ENCODE data around the gene WDR33. TPM values are rescaled to one million over a fixed set of nuclear protein-coding genes. Genes with fewer than 3 reads are reported as not detected.
"Not testable (repeated sequence)": the region's sequence is repeated elsewhere in the genome, so short reads cannot be mapped to it uniquely, and the experiment has no call there.

WDR33 gene
- total and polyA plus RNA-seq, 2 donors from 2014 or later: 19.8 to 60.2 TPM

DNA sequence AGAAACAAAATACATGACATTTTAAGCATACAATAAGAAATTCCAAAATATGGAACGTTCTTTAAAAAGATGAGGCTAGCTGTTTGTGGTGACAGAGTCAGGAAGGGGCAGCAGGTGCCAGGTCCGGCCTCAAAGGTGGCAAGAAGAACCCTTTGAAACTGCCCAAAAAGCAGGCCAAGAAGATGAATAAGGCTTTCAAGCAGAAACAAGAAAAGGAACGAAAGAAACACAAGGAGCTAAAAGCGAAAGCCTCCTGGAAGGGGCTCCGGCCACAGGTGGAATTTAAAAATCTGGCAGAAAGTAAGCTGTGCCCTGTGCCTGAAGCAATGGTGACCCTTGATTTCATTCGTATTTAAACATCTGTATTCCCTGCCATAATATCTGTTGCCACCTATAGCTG, 5.5 kb downstream of the WDR33 start:
- Histone ChIP-seq H3K4me1 (ENCODE audit: control insufficient read depth in 2 of 3, insufficient read depth in 2 of 3, low read depth in 1 of 3, low read length in 3 of 3) (peaks cover 0 to 6% (median 5%) of the 10 kb centered on the region in 3 donors), H3K27ac (ENCODE audit: low read depth in 2 of 2, low read length in 2 of 2) (no peak overlapping the region)
- intact Hi-C loops (cut with DNase I): no loop called here

GRCh38 chr2:127799926-127800325, 11.0 kb downstream of the WDR33 start:
- intact Hi-C loops (cut with DNase I): no loop called here
- no peak for FAIRE-seq
- H3K27me3 ChIP-seq (ENCODE audit: control insufficient read depth, insufficient read depth, low read length): no peaks in the 10 kb centered on the region
- H3K9ac ChIP-seq (ENCODE audit: low read length in 3 of 3): no peak overlapping the region
- no peaks in the 10 kb centered on the region for H3K9me3 ChIP-seq (ENCODE audit: control insufficient read depth in 2 of 3, insufficient read depth in 1 of 3, low read length in 3 of 3)
- no peaks in the 10 kb centered on the region for H3K4me1 ChIP-seq (ENCODE audit: control insufficient read depth in 2 of 3, insufficient read depth in 2 of 3, low read depth in 1 of 3, low read length in 3 of 3)
- H3K36me3 ChIP-seq (ENCODE audit: control insufficient read depth in 2 of 3, insufficient read depth in 3 of 3, low read length in 3 of 3): no peaks in the 10 kb centered on the region
- H3K27ac ChIP-seq (ENCODE audit: low read depth in 2 of 2, low read length in 2 of 2): no peak overlapping the region
- no peak for DNase-seq
- TF ChIP-seq, protein P1, sequence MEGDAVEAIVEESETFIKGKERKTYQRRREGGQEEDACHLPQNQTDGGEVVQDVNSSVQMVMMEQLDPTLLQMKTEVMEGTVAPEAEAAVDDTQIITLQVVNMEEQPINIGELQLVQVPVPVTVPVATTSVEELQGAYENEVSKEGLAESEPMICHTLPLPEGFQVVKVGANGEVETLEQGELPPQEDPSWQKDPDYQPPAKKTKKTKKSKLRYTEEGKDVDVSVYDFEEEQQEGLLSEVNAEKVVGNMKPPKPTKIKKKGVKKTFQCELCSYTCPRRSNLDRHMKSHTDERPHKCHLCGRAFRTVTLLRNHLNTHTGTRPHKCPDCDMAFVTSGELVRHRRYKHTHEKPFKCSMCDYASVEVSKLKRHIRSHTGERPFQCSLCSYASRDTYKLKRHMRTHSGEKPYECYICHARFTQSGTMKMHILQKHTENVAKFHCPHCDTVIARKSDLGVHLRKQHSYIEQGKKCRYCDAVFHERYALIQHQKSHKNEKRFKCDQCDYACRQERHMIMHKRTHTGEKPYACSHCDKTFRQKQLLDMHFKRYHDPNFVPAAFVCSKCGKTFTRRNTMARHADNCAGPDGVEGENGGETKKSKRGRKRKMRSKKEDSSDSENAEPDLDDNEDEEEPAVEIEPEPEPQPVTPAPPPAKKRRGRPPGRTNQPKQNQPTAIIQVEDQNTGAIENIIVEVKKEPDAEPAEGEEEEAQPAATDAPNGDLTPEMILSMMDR (IDR thresholded peaks at IDR 0.05; ENCODE audit: borderline replicate concordance, extremely low read depth, insufficient read depth): no peak
- H3K4me3 ChIP-seq (ENCODE audit: low read length in 3 of 3): no peak overlapping the region

More for the DNA sequence above, 5.5 kb downstream of the WDR33 start:
- FAIRE-seq (no peak), DNase-seq (no peak)
- Histone ChIP-seq H3K9ac (ENCODE audit: low read length in 3 of 3) (no peak overlapping the region), H3K27me3 (ENCODE audit: control insufficient read depth, insufficient read depth, low read length) (no peaks in the 10 kb centered on the region), H3K4me3 (ENCODE audit: low read length in 3 of 3) (no peak overlapping the region), H3K9me3 (ENCODE audit: control insufficient read depth in 2 of 3, insufficient read depth in 1 of 3, low read length in 3 of 3) (no peaks in the 10 kb centered on the region), H3K36me3 (ENCODE audit: control insufficient read depth in 2 of 3, insufficient read depth in 3 of 3, low read length in 3 of 3) (no peaks in the 10 kb centered on the region)
- TF ChIP-seq, protein P1 (IDR thresholded peaks at IDR 0.05; ENCODE audit: borderline replicate concordance, extremely low read depth, insufficient read depth): no peak

GRCh38 chr2:127796389-127796788, 14.6 kb downstream of the WDR33 start:
- intact Hi-C loops (cut with DNase I): no loop called here
- FAIRE-seq: no peak
- Histone ChIP-seq H3K4me3 (ENCODE audit: low read length in 3 of 3) (no peak overlapping the region), H3K36me3 (ENCODE audit: control insufficient read depth in 2 of 3, insufficient read depth in 3 of 3, low read length in 3 of 3) (no peaks in the 10 kb centered on the region), H3K27me3 (ENCODE audit: control insufficient read depth, insufficient read depth, low read length) (no peaks in the 10 kb centered on the region), H3K9ac (ENCODE audit: low read length in 3 of 3) (no peak overlapping the region), H3K9me3 (ENCODE audit: control insufficient read depth in 2 of 3, insufficient read depth in 1 of 3, low read length in 3 of 3) (no peaks in the 10 kb centered on the region), H3K27ac (ENCODE audit: low read depth in 2 of 2, low read length in 2 of 2) (no peak overlapping the region), H3K4me1 (ENCODE audit: control insufficient read depth in 2 of 3, insufficient read depth in 2 of 3, low read depth in 1 of 3, low read length in 3 of 3) (no peaks in the 10 kb centered on the region)
- TF ChIP-seq, protein P1 (IDR thresholded peaks at IDR 0.05; ENCODE audit: borderline replicate concordance, extremely low read depth, insufficient read depth): no peak
- no peak for DNase-seq

DNA sequence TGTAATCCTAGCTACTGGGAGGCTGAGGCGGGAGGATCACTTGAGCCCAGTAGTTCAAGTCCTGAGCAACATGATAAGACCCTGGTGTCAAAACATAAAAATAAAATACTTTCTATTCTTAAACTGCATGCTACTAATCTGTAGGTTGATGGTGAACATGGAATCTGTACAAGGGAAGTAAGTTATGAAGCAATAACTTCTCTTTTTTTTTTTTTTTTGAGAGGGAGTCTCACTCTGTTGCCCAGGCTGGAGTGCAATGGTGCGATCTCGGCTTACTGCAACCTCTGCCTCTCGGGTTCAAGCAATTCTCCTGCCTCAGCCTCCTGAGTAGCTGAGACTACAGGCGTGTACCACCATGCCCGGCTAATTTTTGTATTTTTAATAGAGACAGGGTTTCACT, 16.1 kb downstream of the WDR33 start:
- H3K27me3 ChIP-seq (ENCODE audit: control insufficient read depth, insufficient read depth, low read length); FAIRE-seq; H3K4me3 ChIP-seq (ENCODE audit: low read length in 3 of 3); H3K9ac ChIP-seq (ENCODE audit: low read length in 3 of 3); intact Hi-C loops (cut with DNase I); H3K27ac ChIP-seq (ENCODE audit: low read depth in 2 of 2, low read length in 2 of 2); H3K9me3 ChIP-seq (ENCODE audit: control insufficient read depth in 2 of 3, insufficient read depth in 1 of 3, low read length in 3 of 3); H3K36me3 ChIP-seq (ENCODE audit: control insufficient read depth in 2 of 3, insufficient read depth in 3 of 3, low read length in 3 of 3); DNase-seq; H3K4me1 ChIP-seq (ENCODE audit: control insufficient read depth in 2 of 3, insufficient read depth in 2 of 3, low read depth in 1 of 3, low read length in 3 of 3): not testable (repeated sequence)
